ENCODE results near the gene PLXNA4.

Gene PLXNA4

DNA sequence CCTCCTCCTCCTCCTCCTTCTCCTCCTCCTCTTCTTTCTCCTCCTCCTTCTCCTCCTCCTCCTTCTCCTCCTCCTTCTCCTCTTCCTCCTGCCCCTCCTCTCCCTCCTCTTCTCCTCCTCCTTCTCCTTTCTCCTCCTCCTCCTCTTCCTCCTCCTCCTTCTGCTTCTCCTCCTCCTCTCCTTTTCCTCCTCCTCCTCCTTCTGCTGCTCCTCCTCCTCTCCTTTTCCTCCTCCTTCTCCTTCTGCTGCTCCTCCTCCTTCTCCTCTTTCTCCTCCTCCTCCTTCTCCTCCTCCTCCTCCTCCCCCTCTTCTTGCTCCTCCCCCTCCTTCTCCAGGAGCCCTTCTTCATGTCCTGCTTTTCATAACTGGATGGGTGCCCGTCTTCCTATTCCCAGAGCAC is 12.2 kb downstream of the PLXNA4 start:
- no peak for FAIRE-seq

DNA sequence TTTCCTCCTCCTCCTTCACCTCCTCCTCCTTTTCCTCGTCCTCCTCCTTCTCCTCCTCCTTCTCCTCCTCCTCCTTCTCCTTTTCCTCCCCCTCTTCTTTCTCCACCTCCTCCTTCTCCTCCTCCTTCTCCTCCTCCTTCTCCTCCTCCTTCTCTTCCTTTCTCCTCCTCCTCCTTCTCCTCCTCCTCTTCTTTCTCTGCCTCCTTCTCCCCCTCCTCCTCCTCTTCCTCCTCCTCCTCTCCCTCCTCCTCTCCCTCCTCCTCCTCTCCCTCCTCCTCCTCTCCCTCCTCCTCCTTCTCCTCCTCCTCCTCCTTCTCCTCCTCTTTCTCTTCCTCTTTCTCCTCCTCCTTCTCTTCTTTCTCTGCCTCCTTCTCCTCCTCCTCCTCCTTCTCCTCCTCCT is 13.6 kb downstream of the PLXNA4 start:
- FAIRE-seq, result no peak

DNA sequence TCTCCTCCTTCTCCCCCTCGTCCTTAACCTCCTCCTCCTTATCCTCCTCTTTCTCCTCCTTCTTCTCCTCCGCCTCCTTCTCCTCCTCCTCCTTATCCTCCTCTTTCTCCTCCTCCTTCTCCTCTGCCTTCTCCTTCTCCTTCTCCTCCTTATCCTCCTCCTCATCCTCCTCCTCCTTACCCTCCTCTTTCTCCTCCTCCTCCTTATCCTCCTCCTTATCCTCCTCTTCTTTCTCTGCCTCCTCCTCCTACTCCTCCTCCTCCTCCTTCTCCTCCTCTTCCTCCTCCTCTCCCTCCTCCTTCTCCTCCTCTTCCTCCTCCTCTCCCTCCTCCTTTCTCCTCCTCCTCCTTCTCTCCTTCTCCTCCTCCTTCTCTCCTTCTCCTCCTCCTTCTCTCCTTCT is 14.5 kb downstream of the PLXNA4 start:
- FAIRE-seq, result no peak

DNA sequence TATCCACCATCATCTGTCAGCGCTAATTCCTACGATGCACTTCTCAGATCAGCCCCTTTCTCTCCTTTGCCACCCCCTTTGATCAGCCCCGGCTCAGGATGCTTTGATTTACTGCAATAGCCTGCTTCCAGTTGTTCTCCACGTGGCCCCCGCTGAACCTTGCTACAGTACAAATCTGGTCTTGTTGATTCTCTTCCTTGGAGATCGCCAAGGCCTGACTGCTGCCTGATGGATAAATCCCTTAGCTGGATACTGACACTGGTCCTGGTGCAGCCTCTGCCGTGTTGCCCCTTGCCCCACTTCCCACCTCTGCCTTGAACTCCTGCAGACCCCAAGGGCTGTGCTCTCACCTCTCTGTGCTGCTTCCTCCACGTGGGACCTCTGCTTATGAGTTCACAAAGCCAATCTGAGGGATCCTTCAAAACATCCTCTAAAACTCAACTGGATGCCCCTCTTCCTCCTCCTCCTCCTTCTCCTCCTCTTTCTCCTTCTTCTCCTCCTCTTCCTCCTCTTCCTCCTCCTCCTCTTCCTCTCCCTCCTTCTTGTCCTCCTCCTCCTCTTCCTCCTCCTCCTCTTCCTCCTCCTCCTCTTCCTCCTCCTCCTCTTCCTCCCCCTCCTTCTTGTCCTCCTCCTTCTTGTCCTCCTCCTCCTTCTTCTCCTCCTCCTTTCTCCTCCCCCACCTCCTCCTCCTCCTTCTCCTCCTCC is 15.3 kb downstream of the PLXNA4 start:
- FAIRE-seq, result no peak

- FAIRE-seq, result no peak
These were observed 16.2 kb downstream of the PLXNA4 start for GRCh38 chr7:132560105-132560504.

DNA sequence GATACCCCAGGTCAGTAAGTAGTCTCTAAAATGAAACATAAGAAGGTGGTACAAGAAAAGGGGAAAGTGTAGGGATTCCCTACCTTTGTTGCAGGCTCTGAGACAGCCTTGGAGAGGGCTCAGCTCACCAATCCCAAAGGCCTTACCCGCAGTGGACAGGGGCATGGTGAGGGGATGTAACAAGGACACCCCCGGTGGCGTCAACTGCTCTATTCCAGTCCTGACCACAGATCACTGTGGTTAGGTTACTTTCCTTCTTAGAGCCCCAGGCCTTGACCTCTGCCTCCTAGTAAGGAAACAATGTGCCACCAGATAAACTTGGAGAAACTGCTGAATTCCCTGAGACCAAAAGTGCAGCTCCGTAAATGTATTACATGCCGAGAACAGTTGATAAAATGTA is 17.5 kb downstream of the PLXNA4 start:
- FAIRE-seq, result no peak

GRCh38 chr7:132557489-132558044 is 18.7 kb downstream of the PLXNA4 start:
- FAIRE-seq, result no peak

GRCh38 chr7:132554446-132554845 is 21.8 kb downstream of the PLXNA4 start:
- FAIRE-seq, result no peak

DNA sequence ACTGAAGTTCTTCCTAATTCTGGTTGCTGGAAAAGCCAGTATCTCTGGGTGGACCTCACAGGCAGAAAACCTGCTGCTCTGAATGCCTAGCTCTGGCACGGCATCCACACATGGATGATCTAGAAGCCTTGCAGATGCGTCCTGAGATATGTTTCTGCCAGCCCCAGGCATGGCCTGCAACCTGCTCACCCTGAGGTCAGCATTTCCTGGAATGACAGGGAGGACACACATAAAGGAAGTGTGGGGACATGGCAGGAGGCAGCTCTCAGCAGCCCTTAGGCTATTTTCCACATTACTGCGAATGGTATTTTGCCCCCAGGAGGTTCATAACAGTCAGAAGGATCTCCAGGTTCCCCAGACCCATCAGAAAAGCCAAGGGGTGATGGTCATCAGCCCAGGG is 23.2 kb downstream of the PLXNA4 start:
- FAIRE-seq, result no peak

DNA sequence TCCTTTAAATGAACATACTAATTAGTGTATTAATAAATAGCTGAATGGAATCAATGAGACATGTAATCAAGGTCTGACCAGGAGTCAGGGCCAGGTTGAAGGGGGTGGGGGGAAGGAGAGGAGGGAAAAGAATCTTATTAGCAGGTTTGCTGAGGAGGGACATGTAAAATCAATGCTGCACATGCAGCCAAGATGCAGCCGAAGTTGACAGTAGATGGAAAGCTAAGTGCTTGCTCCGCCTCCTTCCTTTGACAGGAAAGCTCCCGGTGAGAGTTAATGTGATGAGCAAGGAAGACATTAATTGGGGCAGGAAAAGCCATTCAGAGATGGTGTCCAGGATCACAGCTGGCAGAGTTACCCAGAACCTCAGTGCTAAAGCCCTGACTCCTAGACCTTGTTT is 24.4 kb downstream of the PLXNA4 start:
- no peak for FAIRE-seq

DNA sequence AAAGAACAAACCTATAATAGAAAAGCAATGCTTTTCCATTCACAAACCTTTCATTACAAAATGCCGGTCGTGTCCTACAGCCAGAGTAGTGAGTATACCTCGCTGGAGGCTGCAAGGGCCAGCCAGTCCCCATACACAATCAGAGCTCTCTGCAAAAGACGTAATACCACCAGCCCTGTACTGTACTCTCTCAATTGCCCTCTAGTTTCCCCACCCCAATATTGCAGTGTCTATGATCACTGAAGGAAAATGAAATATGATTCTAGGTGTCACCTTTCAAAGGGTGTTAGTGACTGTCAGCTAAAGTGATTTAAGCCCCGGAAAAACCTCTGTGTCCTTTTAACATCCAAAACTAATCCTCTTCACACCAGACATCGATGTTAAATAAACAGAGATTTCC is 24.8 kb downstream of the PLXNA4 start:
- FAIRE-seq, result no peak

DNA sequence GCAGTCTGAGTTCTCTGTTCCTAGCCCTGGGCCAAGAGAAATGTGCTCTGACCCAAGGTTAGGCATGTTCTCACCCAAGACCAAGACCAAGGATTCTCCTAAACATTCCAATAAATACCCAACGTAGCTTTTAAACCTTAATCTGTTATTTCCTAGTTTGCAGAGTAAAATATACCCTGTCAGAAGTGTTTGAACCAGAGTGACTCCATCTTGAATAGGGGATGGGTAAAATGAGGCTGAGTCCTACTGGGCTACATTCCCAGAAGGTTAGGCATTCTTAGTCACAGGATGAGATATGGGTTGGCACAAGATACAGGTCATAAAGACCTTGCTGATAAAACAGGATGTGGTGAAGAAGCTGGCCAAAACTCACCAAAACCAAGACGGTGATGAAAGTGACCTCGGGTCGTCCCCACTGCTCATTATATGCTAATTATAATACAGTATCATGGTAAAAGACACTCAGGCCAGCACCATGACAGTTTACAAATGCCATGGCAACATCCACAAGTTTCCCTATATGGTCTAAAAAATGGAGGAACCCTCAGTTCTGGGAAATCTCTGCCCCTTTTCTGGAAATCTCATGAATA is 27.7 kb downstream of the PLXNA4 start:
- no peak for FAIRE-seq

DNA sequence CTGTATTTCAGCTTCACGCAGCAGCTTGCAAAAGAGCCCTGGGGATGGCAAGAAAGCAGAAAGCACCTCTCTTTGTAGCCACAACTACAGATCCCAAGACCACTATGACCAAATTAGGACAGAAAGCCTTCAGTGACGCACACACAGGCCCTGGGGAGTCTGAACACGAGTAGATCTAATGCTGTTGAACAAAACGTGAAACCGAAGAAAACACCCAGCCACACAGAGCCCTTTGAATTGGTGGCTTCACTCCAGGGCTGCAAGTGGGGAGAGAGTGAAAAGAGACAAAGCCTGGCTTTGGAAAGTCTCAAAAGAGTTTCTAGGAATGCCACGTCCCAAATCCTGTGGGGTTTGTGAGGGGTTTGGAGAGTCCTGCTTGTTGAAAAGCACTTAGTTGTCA is 28.4 kb downstream of the PLXNA4 start:
- no peak for FAIRE-seq

DNA sequence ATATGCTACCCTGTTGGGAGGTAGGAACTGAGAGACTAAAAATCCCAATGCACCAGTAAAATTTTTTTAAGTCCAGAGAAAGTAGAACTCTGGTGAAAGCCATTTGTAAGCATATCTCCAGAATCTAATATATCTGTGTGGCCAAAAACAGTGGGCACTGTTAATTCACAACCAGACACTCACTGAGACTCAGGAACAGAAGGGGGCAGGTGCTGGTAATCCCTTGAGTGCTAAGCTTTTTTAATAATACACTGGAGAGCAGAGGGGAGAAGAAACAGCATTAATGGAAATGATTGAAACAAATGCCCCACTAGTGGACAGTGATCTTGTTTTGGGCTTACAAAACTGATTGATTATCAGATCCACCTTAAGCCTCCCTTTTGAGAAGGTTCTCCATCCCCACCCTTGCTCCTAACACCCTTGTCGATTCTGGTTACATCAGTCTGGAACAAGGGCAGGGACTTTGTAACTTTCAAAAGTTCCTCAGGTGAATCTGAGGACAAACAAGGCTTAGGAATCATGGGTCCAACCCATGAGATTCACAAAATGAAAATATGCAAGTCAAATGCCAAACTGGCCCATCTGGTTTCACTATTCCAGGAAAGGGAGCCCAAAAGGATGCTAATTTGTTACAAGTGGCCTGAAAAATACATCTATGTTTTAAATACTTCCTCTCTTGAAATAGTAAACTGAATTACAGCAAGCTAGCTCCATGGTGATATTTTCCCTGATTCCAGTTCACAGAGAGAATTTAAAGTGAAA is 29.7 kb downstream of the PLXNA4 start:
- FAIRE-seq, result no peak

DNA sequence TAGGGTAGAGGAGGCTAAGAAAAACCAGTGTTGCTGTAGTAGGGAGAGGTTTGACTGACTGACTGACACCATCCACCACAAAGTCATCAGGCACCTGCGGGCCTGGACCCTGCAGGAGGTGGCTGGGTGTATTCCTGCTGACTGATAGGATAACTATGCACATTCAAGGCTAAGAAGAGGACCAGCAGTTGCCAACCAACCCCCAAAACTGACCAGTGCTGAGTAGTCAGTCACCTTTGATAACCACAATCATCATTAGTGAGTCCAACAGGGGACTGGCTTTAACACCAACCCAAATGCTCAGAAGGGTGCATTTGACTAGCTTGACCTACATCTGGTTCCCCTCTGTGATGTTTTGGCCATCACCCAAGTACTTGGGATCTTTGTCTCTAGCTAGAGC is 30.5 kb downstream of the PLXNA4 start:
- no peak for FAIRE-seq

DNA sequence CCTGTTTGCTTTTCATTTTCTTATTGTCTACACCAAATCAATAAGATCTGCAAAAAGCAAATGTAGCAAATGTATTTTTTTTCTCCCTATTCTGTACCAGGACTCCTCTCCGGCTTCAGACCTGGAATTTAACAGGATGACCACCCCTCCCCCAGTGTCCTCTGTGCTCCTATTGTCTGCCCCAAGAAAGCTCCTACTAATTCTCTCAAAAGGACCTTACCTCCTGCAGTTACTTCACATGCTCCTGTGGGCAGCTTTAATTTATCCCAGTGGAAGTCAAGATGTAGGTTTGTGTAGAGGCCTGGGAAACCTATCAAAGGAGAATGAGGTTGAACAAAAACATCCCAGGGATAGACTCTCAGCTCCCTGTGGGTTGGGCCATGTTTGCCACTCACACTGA is 31.3 kb downstream of the PLXNA4 start:
- no peak for FAIRE-seq

GRCh38 chr7:132544025-132544424 is 32.2 kb downstream of the PLXNA4 start:
- no peak for FAIRE-seq

- no peak for FAIRE-seq
These were observed 33.4 kb downstream of the PLXNA4 start for GRCh38 chr7:132542895-132543294.

DNA sequence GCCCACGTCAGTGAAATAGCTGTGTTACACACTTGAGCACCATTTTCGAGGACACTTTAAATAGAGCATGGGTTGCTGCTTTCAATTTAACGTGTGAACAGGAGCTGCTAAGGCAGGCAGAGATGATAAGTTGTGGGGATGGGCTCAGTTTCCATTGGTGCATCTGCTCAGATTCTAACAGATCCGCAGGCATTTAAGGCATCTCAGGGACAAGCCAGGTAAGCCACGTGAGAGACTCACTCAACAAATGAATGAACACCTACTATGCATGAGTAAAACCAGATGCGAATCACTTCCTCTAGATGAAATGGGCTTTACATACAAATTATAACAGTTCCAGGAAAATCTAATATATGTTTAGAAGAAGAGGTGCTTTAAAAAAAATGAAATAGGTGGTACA is 34.6 kb downstream of the PLXNA4 start:
- FAIRE-seq, result no peak

DNA sequence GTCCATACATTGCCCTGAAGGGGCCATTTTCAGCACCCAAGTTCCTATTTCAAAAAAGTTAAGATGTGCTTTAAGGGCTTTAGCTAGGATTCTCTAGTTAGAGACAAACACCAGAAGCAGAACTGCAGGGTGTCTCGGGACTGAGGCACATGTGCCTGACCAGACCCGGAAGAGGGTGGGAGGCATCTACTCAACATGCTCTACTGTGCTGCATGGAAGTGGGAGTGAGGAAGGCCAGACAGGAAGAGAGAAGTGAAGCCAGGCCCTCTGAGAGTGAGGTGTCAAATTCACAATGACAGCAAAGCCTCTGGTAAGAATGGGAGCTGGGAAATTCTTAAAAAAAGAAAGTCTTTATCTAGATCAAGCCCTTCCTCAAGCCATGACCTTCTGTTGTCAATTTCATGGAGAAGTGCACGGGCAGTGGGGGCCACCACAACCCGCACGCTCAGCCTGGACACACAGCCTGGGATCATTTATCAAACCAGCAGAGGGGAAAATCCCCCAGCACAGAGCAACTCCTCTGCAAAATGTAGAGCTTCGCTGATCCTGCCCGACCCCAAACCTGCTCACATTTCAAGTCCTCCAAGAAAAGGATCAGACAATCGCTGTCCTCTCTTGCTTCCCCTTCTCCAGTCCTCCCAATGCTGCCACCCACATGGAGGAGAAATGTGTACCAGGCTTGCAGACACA is 38.7 kb downstream of the PLXNA4 start:
- no peak for FAIRE-seq

GRCh38 chr7:132536654-132537395 is 39.4 kb downstream of the PLXNA4 start:
- no peak for FAIRE-seq

GRCh38 chr7:132533916-132534315 is 42.4 kb downstream of the PLXNA4 start:
- FAIRE-seq, result no peak

- FAIRE-seq, result no peak
These were observed 44.0 kb downstream of the PLXNA4 start for GRCh38 chr7:132532281-132532680.
